CD4-positive, CD25-positive, alpha-beta regulatory T cell (primary cell): ENCODE results near the gene DPH6. TPM values are rescaled to one million over a fixed set of nuclear protein-coding genes. Genes with fewer than 3 reads are reported as not detected.
A peak's percentile ranks its signal among the peaks of the same experiment; 100 is the strongest.
"Not testable (repeated sequence)": the region's sequence is repeated elsewhere in the genome, so short reads cannot be mapped to it uniquely, and the experiment has no call there.

ENCODE experiments used
- ATAC-seq, 2 donors: fragments of 150-1000 bp; cut with Tn5 transposase; one replicate each; pipeline ENCODE4 v1.10.0; 2021; ENCODE audit warnings: low read depth in 2 of 2, moderate number of reproducible peaks in 2 of 2, moderate library complexity in 1 of 2
- DNase-seq, 3 donors: peaks; one replicate each; pipeline versions ENCODE4 v3.0.0 to v3.0.0-alpha.2; 2012 to 2022; ENCODE audit warnings: mixed read lengths in 1 of 3
- H3K27ac ChIP-seq: one replicate; pipeline ENCODE4 v1.7.0; 2013; ENCODE audit warnings: mild to moderate bottlenecking, low read length; ENCODE audit not compliant: insufficient read depth, poor library complexity, severe bottlenecking
- H3K27me3 ChIP-seq: one replicate; pipeline ENCODE4 v1.7.0; 2013; ENCODE audit warnings: low read length; ENCODE audit not compliant: control insufficient read depth, insufficient read depth
- H3K36me3 ChIP-seq: one replicate; pipeline ENCODE4 v1.7.0; 2013; ENCODE audit warnings: mild to moderate bottlenecking, low read length, moderate library complexity; ENCODE audit not compliant: control insufficient read depth, insufficient read depth
- H3K4me1 ChIP-seq: 2 replicates; pipeline ENCODE4 v1.7.0; 2013; ENCODE audit warnings: mild to moderate bottlenecking, low read length; ENCODE audit not compliant: insufficient read depth, control insufficient read depth, poor library complexity, severe bottlenecking
- H3K4me3 ChIP-seq: one replicate; pipeline ENCODE4 v1.7.0; 2013; ENCODE audit warnings: low read depth, mild to moderate bottlenecking, low read length, moderate library complexity
- H3K9me3 ChIP-seq, 2 experiments: 1 replicate in 1 of 2; 2 replicates in 1 of 2; pipeline ENCODE4 v1.7.0; 2013; ENCODE audit warnings: low read length in 2 of 2, mild to moderate bottlenecking in 1 of 2, moderate library complexity in 1 of 2; ENCODE audit not compliant: control insufficient read depth in 2 of 2
- H3K27ac Mint-ChIP-seq, 3 donors: one replicate each; pipeline ENCODE4 v1.8.0; 2020 to 2022; ENCODE audit warnings: mild to moderate bottlenecking in 3 of 3, mixed read lengths in 3 of 3, moderate library complexity in 2 of 3
- H3K27me3 Mint-ChIP-seq: one replicate; pipeline ENCODE4 v1.8.0; 2022; ENCODE audit warnings: mild to moderate bottlenecking, mixed read lengths
- H3K36me3 Mint-ChIP-seq: one replicate; pipeline ENCODE4 v1.8.0; 2020; ENCODE audit warnings: mixed read lengths
- H3K4me1 Mint-ChIP-seq, 4 donors: one replicate each; pipeline ENCODE4 v1.8.0; 2020 to 2022; ENCODE audit warnings: mixed read lengths in 4 of 4, mild to moderate bottlenecking in 1 of 4
- H3K4me3 Mint-ChIP-seq, 4 donors: one replicate each; pipeline ENCODE4 v1.8.0; 2020 to 2022; ENCODE audit warnings: mild to moderate bottlenecking in 4 of 4, mixed read lengths in 4 of 4, moderate library complexity in 3 of 4
- H3K9me3 Mint-ChIP-seq, 7 donors: one replicate each; pipeline ENCODE4 v1.8.0; 2020 to 2022; ENCODE audit warnings: mixed read lengths in 7 of 7, mild to moderate bottlenecking in 3 of 7, moderate library complexity in 2 of 7
- polyA plus RNA-seq, 4 donors: library from polyadenylated mRNA; unstranded; fragments of 300-500 nt; fragmentation: Illumina TruSeq; gene quantifications; one replicate each; pipeline ENCODE4 v1.2.3, GENCODE V29; 2021
- total RNA-seq: library from RNA; stranded (reverse); gene quantifications from one replicate; pipeline ENCODE4 v1.2.3, GENCODE V29; 2022

Gene DPH6
- total and polyA plus RNA-seq, 5 donors from 2014 or later, result 13.4 to 33.7 (median 21.4) TPM

GRCh38 chr15:35445891-35446290 lies 100.1 kb downstream of the DPH6 start:
- H3K27ac Mint-ChIP-seq, result no peak overlapping the region
- Histone ChIP-seq H3K9me3 (no peaks in the 10 kb centered on the region), H3K27ac (no peak overlapping the region), H3K36me3 (peaks cover 4% of the 10 kb centered on the region), H3K4me1 (no peaks in the 10 kb centered on the region), H3K4me3 (no peak overlapping the region), H3K27me3 (no peaks in the 10 kb centered on the region)
- H3K36me3 Mint-ChIP-seq, result peaks cover 15% of the 10 kb centered on the region
- no peak for ATAC-seq
- no peak overlapping the region for H3K4me3 Mint-ChIP-seq
- peaks cover 0 to 3% (median 0%) of the 10 kb centered on the region in 7 donors for H3K9me3 Mint-ChIP-seq
- peaks cover 0 to 9% (median 0%) of the 10 kb centered on the region in 4 donors for H3K4me1 Mint-ChIP-seq
- DNase-seq, result no peak
- no peaks in the 10 kb centered on the region for H3K27me3 Mint-ChIP-seq

- no peaks in the 10 kb centered on the region for H3K9me3 ChIP-seq
- DNase-seq, result peak in 1 of 3 donors; percentile 50
- peaks cover 0 to 9% (median 3%) of the 10 kb centered on the region in 4 donors for H3K4me1 Mint-ChIP-seq
- H3K27me3 Mint-ChIP-seq, result no peaks in the 10 kb centered on the region
- no peak overlapping the region for H3K4me3 Mint-ChIP-seq
- H3K36me3 ChIP-seq, result peaks cover 4% of the 10 kb centered on the region
- H3K9me3 Mint-ChIP-seq, result peaks cover 0 to 3% (median 0%) of the 10 kb centered on the region in 7 donors
- ATAC-seq, result no peak
- H3K27ac Mint-ChIP-seq, result no peak overlapping the region
- no peak overlapping the region for H3K4me3 ChIP-seq
- H3K36me3 Mint-ChIP-seq, result peaks cover 18% of the 10 kb centered on the region
- H3K27ac ChIP-seq, result no peak overlapping the region
- H3K4me1 ChIP-seq, result no peaks in the 10 kb centered on the region
- H3K27me3 ChIP-seq, result no peaks in the 10 kb centered on the region
Observed at GRCh38 chr15:35444557-35445204, 101.3 kb downstream of the DPH6 start.

- H3K27me3 Mint-ChIP-seq, result no peaks in the 10 kb centered on the region
Observed at GRCh38 chr15:35443376-35443775, 102.6 kb downstream of the DPH6 start.

GRCh38 chr15:35442742-35443141 lies 103.2 kb downstream of the DPH6 start:
- no peak overlapping the region for H3K4me3 Mint-ChIP-seq
- H3K4me1 ChIP-seq, result no peaks in the 10 kb centered on the region
- H3K27ac Mint-ChIP-seq, result no peak overlapping the region
- no peaks in the 10 kb centered on the region for H3K27me3 ChIP-seq
- no peak overlapping the region for H3K4me3 ChIP-seq
- no peak overlapping the region for H3K27ac ChIP-seq
- no peak for DNase-seq
- peaks cover 0 to 9% (median 3%) of the 10 kb centered on the region in 4 donors for H3K4me1 Mint-ChIP-seq
- H3K36me3 ChIP-seq, result peaks cover 3% of the 10 kb centered on the region
- ATAC-seq, result no peak
- H3K9me3 Mint-ChIP-seq, result peaks cover 0 to 3% (median 0%) of the 10 kb centered on the region in 7 donors
- peaks cover 31% of the 10 kb centered on the region for H3K36me3 Mint-ChIP-seq
- H3K27me3 Mint-ChIP-seq, result no peaks in the 10 kb centered on the region
- no peaks in the 10 kb centered on the region for H3K9me3 ChIP-seq

More at GRCh38 chr15:35443376-35443775, 102.6 kb downstream of the DPH6 start:
- H3K4me3 Mint-ChIP-seq, result no peak overlapping the region
- Histone ChIP-seq H3K36me3 (peaks cover 4% of the 10 kb centered on the region), H3K27me3 (no peaks in the 10 kb centered on the region), H3K4me1 (no peaks in the 10 kb centered on the region), H3K27ac (no peak overlapping the region), H3K4me3 (no peak overlapping the region), H3K9me3 (no peaks in the 10 kb centered on the region)
- H3K27ac Mint-ChIP-seq, result no peak overlapping the region
- peaks cover 26% of the 10 kb centered on the region for H3K36me3 Mint-ChIP-seq
- no peak for ATAC-seq
- DNase-seq, result no peak
- H3K9me3 Mint-ChIP-seq, result peaks cover 0 to 3% (median 0%) of the 10 kb centered on the region in 7 donors
- peaks cover 0 to 9% (median 3%) of the 10 kb centered on the region in 4 donors for H3K4me1 Mint-ChIP-seq

- not testable (repeated sequence) for H3K36me3 ChIP-seq, H3K27me3 ChIP-seq, H3K4me1 ChIP-seq, ATAC-seq, DNase-seq, H3K9me3 Mint-ChIP-seq, H3K27ac ChIP-seq, H3K4me1 Mint-ChIP-seq, H3K27ac Mint-ChIP-seq, H3K27me3 Mint-ChIP-seq, H3K9me3 ChIP-seq, H3K4me3 ChIP-seq, H3K4me3 Mint-ChIP-seq
- H3K36me3 Mint-ChIP-seq, result peaks cover 26% of the 10 kb centered on the region
Observed at GRCh38 chr15:35441279-35441678, 104.7 kb downstream of the DPH6 start.

- H3K36me3 Mint-ChIP-seq, result peaks cover 26% of the 10 kb centered on the region
- no peaks in the 10 kb centered on the region for H3K27me3 Mint-ChIP-seq
- no peak overlapping the region for H3K27ac ChIP-seq
- no peak for DNase-seq
- no peaks in the 10 kb centered on the region for H3K27me3 ChIP-seq
- no peaks in the 10 kb centered on the region for H3K36me3 ChIP-seq
- H3K4me1 ChIP-seq, result no peaks in the 10 kb centered on the region
- peaks cover 0 to 3% (median 0%) of the 10 kb centered on the region in 7 donors for H3K9me3 Mint-ChIP-seq
- H3K4me3 ChIP-seq, result no peak overlapping the region
- H3K9me3 ChIP-seq, result no peaks in the 10 kb centered on the region
- H3K27ac Mint-ChIP-seq, result no peak overlapping the region
- H3K4me3 Mint-ChIP-seq, result no peak overlapping the region
- peaks cover 0 to 9% (median 3%) of the 10 kb centered on the region in 4 donors for H3K4me1 Mint-ChIP-seq
- no peak for ATAC-seq
Observed at GRCh38 chr15:35440265-35440664, 105.7 kb downstream of the DPH6 start.

GRCh38 chr15:35439291-35439690 lies 106.7 kb downstream of the DPH6 start:
- Histone ChIP-seq H3K4me1 (no peaks in the 10 kb centered on the region), H3K27me3 (no peaks in the 10 kb centered on the region), H3K36me3 (no peaks in the 10 kb centered on the region), H3K27ac (no peak overlapping the region), H3K4me3 (no peak overlapping the region), H3K9me3 (no peaks in the 10 kb centered on the region)
- Mint-ChIP-seq H3K4me1 (peaks cover 0 to 6% (median under 1%) of the 10 kb centered on the region in 4 donors), H3K27me3 (no peaks in the 10 kb centered on the region), H3K4me3 (no peak overlapping the region), H3K36me3 (peaks cover 26% of the 10 kb centered on the region), H3K27ac (no peak overlapping the region), H3K9me3 (peaks cover 0 to 3% (median 0%) of the 10 kb centered on the region in 7 donors)
- DNase-seq (no peak), ATAC-seq (no peak)

GRCh38 chr15:35437157-35437556 lies 108.8 kb downstream of the DPH6 start:
- peaks cover 0 to 3% (median 0%) of the 10 kb centered on the region in 7 donors for H3K9me3 Mint-ChIP-seq
- H3K36me3 ChIP-seq, result no peaks in the 10 kb centered on the region
- no peaks in the 10 kb centered on the region for H3K27me3 Mint-ChIP-seq
- ATAC-seq (no peak), DNase-seq (no peak)
- H3K4me3 Mint-ChIP-seq, result no peak overlapping the region
- H3K4me1 Mint-ChIP-seq, result peaks cover 0 to 6% (median 0%) of the 10 kb centered on the region in 4 donors
- H3K27ac ChIP-seq, result no peak overlapping the region
- peaks cover 26% of the 10 kb centered on the region for H3K36me3 Mint-ChIP-seq
- no peaks in the 10 kb centered on the region for H3K27me3 ChIP-seq
- no peak overlapping the region for H3K4me3 ChIP-seq
- H3K27ac Mint-ChIP-seq, result no peak overlapping the region
- no peaks in the 10 kb centered on the region for H3K9me3 ChIP-seq
- no peaks in the 10 kb centered on the region for H3K4me1 ChIP-seq
